Natural killer cell (primary cell): ENCODE data around the gene AIFM2. TPM values are rescaled to one million over a fixed set of nuclear protein-coding genes. Genes with fewer than 3 reads are reported as not detected.

Experiments used
- ATAC-seq, 3 donors: fragments of 150-1000 bp in 2 of 3; fragments of 200-7000 bp in 1 of 3; cut with Tn5 transposase; 1 replicate in 1 of 3; 2 replicates in 2 of 3; pipeline ENCODE4 v1.10.0; 2021; ENCODE audit warnings: mild to moderate bottlenecking in 2 of 3, moderate library complexity in 2 of 3
- DNase-seq, 2 donors: peaks; one replicate each; pipeline versions ENCODE4 v3.0.0 to v3.0.0-alpha.2; 2013 to 2021; ENCODE audit warnings: mixed read lengths in 1 of 2
- H3K27ac ChIP-seq: one replicate; pipeline ENCODE4 v1.5.1; 2013; ENCODE audit warnings: mild to moderate bottlenecking, low read length
- H3K27me3 ChIP-seq: one replicate; pipeline ENCODE4 v1.6.1; 2013; ENCODE audit warnings: low read length; ENCODE audit not compliant: control insufficient read depth, insufficient read depth
- H3K36me3 ChIP-seq: one replicate; pipeline ENCODE4 v1.6.1; 2013; ENCODE audit warnings: low read length; ENCODE audit not compliant: control insufficient read depth, insufficient read depth
- H3K4me1 ChIP-seq: one replicate; pipeline ENCODE4 v1.6.1; 2013; ENCODE audit warnings: low read length; ENCODE audit not compliant: control insufficient read depth, insufficient read depth
- H3K4me3 ChIP-seq: one replicate; pipeline ENCODE4 v1.5.1; 2013; ENCODE audit warnings: low read length
- H3K9me3 ChIP-seq: one replicate; pipeline ENCODE4 v1.6.1; 2013; ENCODE audit warnings: low read length; ENCODE audit not compliant: control insufficient read depth, insufficient read depth
- H3K27ac Mint-ChIP-seq, 2 donors: one replicate each; pipeline ENCODE4 v1.8.0; 2022; ENCODE audit warnings: mild to moderate bottlenecking in 2 of 2, mixed read lengths in 2 of 2, moderate library complexity in 1 of 2
- H3K27me3 Mint-ChIP-seq, 2 donors: one replicate each; pipeline ENCODE4 v1.8.0; 2022; ENCODE audit warnings: low read depth in 2 of 2, mixed read lengths in 2 of 2
- H3K36me3 Mint-ChIP-seq: one replicate; pipeline ENCODE4 v1.8.0; 2022; ENCODE audit warnings: mixed read lengths
- H3K4me1 Mint-ChIP-seq, 2 donors: one replicate each; pipeline ENCODE4 v1.8.0; 2022; ENCODE audit warnings: mixed read lengths in 2 of 2
- H3K4me3 Mint-ChIP-seq: one replicate; pipeline ENCODE4 v1.8.0; 2022; ENCODE audit warnings: mild to moderate bottlenecking, moderate library complexity, mixed read lengths
- H3K9me3 Mint-ChIP-seq, 2 donors: one replicate each; pipeline ENCODE4 v1.8.0; 2022; ENCODE audit warnings: mixed read lengths in 2 of 2
- WGBS: methylation state at CpG from one replicate; pipeline ENCODE4 v1.1.7; 2013; ENCODE audit warnings: missing lambda C conversion rate; ENCODE audit not compliant: insufficient coverage; 5-methylcytosine and 5-hydroxymethylcytosine counted together
- intact Hi-C: fragments of 100-400 bp; cut with micrococcal nuclease; formaldehyde crosslinking; loops from one replicate; pipeline ENCODE4 v1.14.2; 2022
- total RNA-seq, 4 donors: library from RNA; stranded (reverse); fragments of 120-200 nt in 1 of 4; gene quantifications; one replicate each; pipeline versions ENCODE4 v1.2.3 to v1.2.4, GENCODE V29; 2013 to 2022
- TF ChIP-seq, protein P1 (sequence below): fragments of 200-600 bp; IDR thresholded peaks from one replicate; pipeline ENCODE4 v1.8.0; 2022; ENCODE audit warnings: antibody characterized with exemption

The AIFM2 gene
- total RNA-seq, 3 donors from 2014 or later (not counting 1 experiment from before 2014, with no cell fraction given) = 3.7 to 4.2 (median 3.9) TPM

DNA sequence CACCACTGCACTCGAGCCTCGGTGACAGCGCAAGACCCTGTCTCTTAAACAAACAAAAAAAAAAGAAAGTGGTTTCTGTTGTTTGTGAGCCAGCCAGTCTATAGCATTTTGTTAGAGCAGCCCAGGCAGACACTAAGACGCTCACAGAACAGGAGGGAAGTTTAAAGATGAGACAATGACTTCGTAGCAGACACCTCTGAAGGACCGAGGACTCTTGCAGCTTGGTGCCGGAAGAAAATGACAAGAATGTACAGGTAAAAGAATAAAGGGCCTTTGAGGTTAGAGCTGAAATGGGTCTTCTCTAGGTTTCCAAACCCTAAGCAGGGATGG lies 40.3 kb downstream of the AIFM2 start:
- Mint-ChIP-seq H3K9me3 (no peaks in the 10 kb centered on the region), H3K4me3 (peak overlapping the region; percentile 80), H3K36me3 (no peaks in the 10 kb centered on the region), H3K27ac (peak overlapping the region; percentile 78 to 86), H3K4me1 (peaks cover 45% of the 10 kb centered on the region in 2 donors), H3K27me3 (no peaks in the 10 kb centered on the region)
- intact Hi-C loops = no loop called here
- no peak for DNase-seq
- Histone ChIP-seq H3K9me3 (no peaks in the 10 kb centered on the region), H3K36me3 (no peaks in the 10 kb centered on the region), H3K4me3 (peak overlapping the region; percentile 1), H3K27ac (peak overlapping the region; percentile 42), H3K4me1 (peaks cover 25% of the 10 kb centered on the region), H3K27me3 (no peaks in the 10 kb centered on the region)
- 84% methylated on average over 7 of the region's 7 CpGs for WGBS
- peak in 1 of 3 donors; percentile 11 for ATAC-seq
- TF ChIP-seq, protein P1, sequence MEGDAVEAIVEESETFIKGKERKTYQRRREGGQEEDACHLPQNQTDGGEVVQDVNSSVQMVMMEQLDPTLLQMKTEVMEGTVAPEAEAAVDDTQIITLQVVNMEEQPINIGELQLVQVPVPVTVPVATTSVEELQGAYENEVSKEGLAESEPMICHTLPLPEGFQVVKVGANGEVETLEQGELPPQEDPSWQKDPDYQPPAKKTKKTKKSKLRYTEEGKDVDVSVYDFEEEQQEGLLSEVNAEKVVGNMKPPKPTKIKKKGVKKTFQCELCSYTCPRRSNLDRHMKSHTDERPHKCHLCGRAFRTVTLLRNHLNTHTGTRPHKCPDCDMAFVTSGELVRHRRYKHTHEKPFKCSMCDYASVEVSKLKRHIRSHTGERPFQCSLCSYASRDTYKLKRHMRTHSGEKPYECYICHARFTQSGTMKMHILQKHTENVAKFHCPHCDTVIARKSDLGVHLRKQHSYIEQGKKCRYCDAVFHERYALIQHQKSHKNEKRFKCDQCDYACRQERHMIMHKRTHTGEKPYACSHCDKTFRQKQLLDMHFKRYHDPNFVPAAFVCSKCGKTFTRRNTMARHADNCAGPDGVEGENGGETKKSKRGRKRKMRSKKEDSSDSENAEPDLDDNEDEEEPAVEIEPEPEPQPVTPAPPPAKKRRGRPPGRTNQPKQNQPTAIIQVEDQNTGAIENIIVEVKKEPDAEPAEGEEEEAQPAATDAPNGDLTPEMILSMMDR = no peak

DNA sequence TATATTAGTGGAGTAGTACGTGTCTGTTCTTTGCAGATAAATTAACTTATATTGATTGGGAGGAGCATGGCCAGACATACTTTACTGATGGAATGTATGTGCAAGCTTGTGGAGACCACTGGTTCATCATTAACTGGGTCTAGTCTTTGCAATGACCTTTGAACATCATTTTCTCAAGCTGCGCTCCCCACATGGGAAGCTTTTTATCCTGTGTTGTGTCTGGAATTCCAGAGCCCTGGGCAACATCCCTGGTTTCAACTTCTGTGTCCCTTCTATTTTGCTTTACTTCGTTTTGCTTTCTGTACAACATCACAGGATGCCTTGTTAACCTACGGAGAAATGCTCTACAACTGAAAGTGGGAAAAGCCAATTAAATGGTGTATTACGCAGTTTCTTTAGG lies 41.7 kb downstream of the AIFM2 start:
- Mint-ChIP-seq H3K27ac (peak overlapping the region in 1 of 2 donors; percentile 86), H3K4me1 (peaks cover 37 to 40% of the 10 kb centered on the region in 2 donors), H3K9me3 (no peaks in the 10 kb centered on the region), H3K4me3 (no peak overlapping the region), H3K27me3 (no peaks in the 10 kb centered on the region), H3K36me3 (no peaks in the 10 kb centered on the region)
- DNase-seq (no peak), ATAC-seq (no peak)
- TF ChIP-seq, protein P1 = no peak
- Histone ChIP-seq H3K27me3 (no peaks in the 10 kb centered on the region), H3K9me3 (no peaks in the 10 kb centered on the region), H3K36me3 (no peaks in the 10 kb centered on the region), H3K4me3 (no peak overlapping the region), H3K4me1 (peaks cover 20% of the 10 kb centered on the region), H3K27ac (no peak overlapping the region)
- 95% methylated on average over 5 of the region's 5 CpGs for WGBS
- intact Hi-C loops = no loop called here

DNA sequence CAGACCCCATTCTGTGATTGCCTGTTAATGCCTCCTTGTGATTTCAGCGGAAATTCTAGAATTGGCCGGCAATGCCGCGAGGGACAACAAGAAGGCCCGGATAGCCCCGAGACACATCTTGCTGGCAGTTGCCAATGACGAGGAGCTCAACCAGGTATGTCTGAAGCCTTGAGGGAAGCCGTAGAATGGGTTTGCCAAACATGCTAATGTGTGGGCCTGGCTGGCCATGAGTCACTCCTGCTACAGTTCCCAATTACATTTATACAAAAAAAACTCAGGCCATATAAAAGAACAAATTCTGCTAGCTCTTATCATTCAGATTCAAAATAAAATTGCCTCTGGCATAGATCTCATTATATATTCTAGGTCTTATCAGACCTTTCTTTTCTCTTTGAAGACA lies 42.6 kb downstream of the AIFM2 start:
- intact Hi-C loops = no loop called here
- H3K27me3 Mint-ChIP-seq = peaks cover 0 to 3% of the 10 kb centered on the region in 2 donors
- Histone ChIP-seq H3K4me1 (peaks cover 20% of the 10 kb centered on the region), H3K9me3 (no peaks in the 10 kb centered on the region), H3K4me3 (no peak overlapping the region), H3K27me3 (no peaks in the 10 kb centered on the region), H3K36me3 (no peaks in the 10 kb centered on the region), H3K27ac (no peak overlapping the region)
- H3K27ac Mint-ChIP-seq = no peak overlapping the region
- no peak overlapping the region for H3K4me3 Mint-ChIP-seq
- no peak for DNase-seq
- no peaks in the 10 kb centered on the region for H3K36me3 Mint-ChIP-seq
- ATAC-seq = no peak
- no peaks in the 10 kb centered on the region for H3K9me3 Mint-ChIP-seq
- peaks cover 32 to 34% of the 10 kb centered on the region in 2 donors for H3K4me1 Mint-ChIP-seq
- TF ChIP-seq, protein P1 = no peak
- WGBS = 96% methylated on average over 8 of the region's 8 CpGs

DNA sequence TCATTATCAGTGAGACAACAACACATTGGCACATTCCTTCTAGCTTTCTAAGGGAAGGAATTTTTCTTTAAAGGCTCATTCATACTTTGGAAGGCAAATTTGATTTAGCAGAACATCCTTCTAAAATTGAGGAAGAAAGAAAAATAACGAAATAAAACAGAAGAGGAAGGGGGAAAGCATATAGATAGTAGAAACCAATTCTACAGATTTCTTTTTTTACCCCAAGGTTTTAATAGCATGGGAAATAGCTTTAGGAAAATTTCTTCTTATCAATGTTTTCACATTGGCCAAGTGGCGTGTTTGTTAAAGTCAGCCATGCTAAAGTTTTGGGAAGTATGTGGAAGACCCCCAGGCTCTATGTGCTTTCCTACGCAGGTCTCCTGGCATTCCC lies 44.3 kb downstream of the AIFM2 start:
- no peak for DNase-seq
- Histone ChIP-seq H3K9me3 (no peaks in the 10 kb centered on the region), H3K27me3 (no peaks in the 10 kb centered on the region), H3K36me3 (no peaks in the 10 kb centered on the region), H3K4me3 (no peak overlapping the region), H3K4me1 (peaks cover 19% of the 10 kb centered on the region), H3K27ac (no peak overlapping the region)
- Mint-ChIP-seq H3K4me3 (no peak overlapping the region), H3K27ac (no peak overlapping the region), H3K9me3 (no peaks in the 10 kb centered on the region), H3K36me3 (no peaks in the 10 kb centered on the region), H3K27me3 (peaks cover 0 to 6% of the 10 kb centered on the region in 2 donors), H3K4me1 (peaks cover 18% of the 10 kb centered on the region in 2 donors)
- TF ChIP-seq, protein P1 = no peak
- ATAC-seq = no peak
- 43% methylated on average over 1 of the region's 3 CpGs for WGBS
- intact Hi-C loops = no loop called here
